Urinary bladder (tissue), 4 donors: ENCODE results near the gene PLCH1. TPM values are rescaled to one million over a fixed set of nuclear protein-coding genes. Genes with fewer than 3 reads are reported as not detected.
"Not testable (repeated sequence)": the region's sequence is repeated elsewhere in the genome, so short reads cannot be mapped to it uniquely, and the experiment has no call there.

Experiments
- DNase-seq: peaks from one replicate; pipeline ENCODE4 v3.0.0-alpha.2; 2015; ENCODE audit errors: extremely low spot score
- H3K27ac ChIP-seq: one replicate; pipeline ENCODE4 v1.5.1; 2013; ENCODE audit warnings: low read depth, mild to moderate bottlenecking, moderate library complexity
- H3K36me3 ChIP-seq: one replicate; pipeline ENCODE4 v1.6.1; 2013; ENCODE audit warnings: mild to moderate bottlenecking, moderate library complexity; ENCODE audit not compliant: insufficient read depth
- H3K4me1 ChIP-seq: one replicate; pipeline ENCODE4 v1.6.1; 2013; ENCODE audit warnings: mild to moderate bottlenecking, moderate library complexity; ENCODE audit not compliant: insufficient read depth
- H3K4me3 ChIP-seq: one replicate; pipeline ENCODE4 v1.5.1; 2013; ENCODE audit warnings: low read depth, low read length
- WGBS: extraction: QIAGEN DNeasy Blood & Tissue Kit; methylation state at CpG from one replicate; pipeline ENCODE4 v1.1.7; 2013; 5-methylcytosine and 5-hydroxymethylcytosine counted together
- polyA plus RNA-seq: library from polyadenylated mRNA; stranded (reverse); fragments of 200-250 nt; gene quantifications from one replicate; pipeline ENCODE4 v1.2.3, GENCODE V29; 2013
- total RNA-seq: library from RNA; depleted of rRNA; stranded (reverse); fragments of >200 nt; gene quantifications from one replicate; pipeline ENCODE4 v1.2.3, GENCODE V29; 2014
- donor health status: healthy with polysubstance abuse.
- donor health status: healthy.

PLCH1 gene
- total and polyA plus RNA-seq, 2 donors, result 0.27 to 3.2 TPM

GRCh38 chr3:155637567-155637966, 107.3 kb downstream of the PLCH1 start:
- DNase-seq, result no peak
- H3K27ac ChIP-seq, result no peak overlapping the region
- no peaks in the 10 kb centered on the region for H3K36me3 ChIP-seq
- whole genome bisulfite sequencing, result 94% methylated on average over 2 of the region's 2 CpGs
- no peaks in the 10 kb centered on the region for H3K4me1 ChIP-seq
- H3K4me3 ChIP-seq, result no peak overlapping the region

GRCh38 chr3:155635056-155635455, 109.8 kb downstream of the PLCH1 start:
- no peaks in the 10 kb centered on the region for H3K36me3 ChIP-seq
- H3K4me1 ChIP-seq, result no peaks in the 10 kb centered on the region
- H3K4me3 ChIP-seq, result no peak overlapping the region
- WGBS, result 89% methylated on average over 1 of the region's 1 CpG
- no peak overlapping the region for H3K27ac ChIP-seq
- DNase-seq, result no peak

- H3K27ac ChIP-seq, result no peak overlapping the region
- H3K36me3 ChIP-seq, result no peaks in the 10 kb centered on the region
- no peaks in the 10 kb centered on the region for H3K4me1 ChIP-seq
- WGBS, result 96% methylated on average over 3 of the region's 3 CpGs
- no peak overlapping the region for H3K4me3 ChIP-seq
- no peak for DNase-seq
Observed at GRCh38 chr3:155634121-155634719, 110.7 kb downstream of the PLCH1 start.

DNA sequence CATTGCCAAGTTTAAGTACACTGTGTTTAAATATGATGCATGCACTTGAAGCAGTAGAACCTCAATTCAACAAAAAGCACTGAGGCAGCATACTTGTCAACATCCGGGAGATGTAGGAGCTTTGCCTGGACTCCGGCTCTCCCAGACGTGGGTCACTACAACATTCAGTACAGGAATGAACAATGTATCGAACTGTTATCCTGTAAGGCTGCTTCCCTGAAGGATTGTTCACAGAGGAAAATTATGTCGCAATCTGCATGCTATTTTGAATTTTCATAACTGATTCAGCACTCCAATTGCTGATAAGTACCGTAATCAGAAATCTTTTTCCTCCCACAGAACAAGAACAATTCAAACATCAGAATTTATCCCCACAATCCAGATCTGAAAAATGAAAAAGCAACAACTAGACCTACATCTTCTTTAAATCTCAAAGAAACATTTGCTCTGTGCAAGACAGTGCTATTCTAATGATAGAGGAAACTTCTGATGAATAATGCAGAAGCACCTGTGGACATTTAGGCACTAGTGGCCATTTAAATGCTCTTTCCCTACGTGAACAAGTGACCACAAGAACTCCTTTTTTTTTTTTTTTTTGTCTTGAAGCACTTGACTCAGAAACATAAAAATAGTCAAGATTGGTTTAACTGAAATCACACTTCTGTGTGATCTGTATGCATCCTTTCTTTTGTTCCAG, 113.4 kb downstream of the PLCH1 start:
- Histone ChIP-seq H3K36me3 (no peaks in the 10 kb centered on the region), H3K4me3 (no peak overlapping the region), H3K4me1 (no peaks in the 10 kb centered on the region), H3K27ac (no peak overlapping the region)
- DNase-seq, result no peak
- 73% methylated on average over 7 of the region's 7 CpGs for WGBS

DNA sequence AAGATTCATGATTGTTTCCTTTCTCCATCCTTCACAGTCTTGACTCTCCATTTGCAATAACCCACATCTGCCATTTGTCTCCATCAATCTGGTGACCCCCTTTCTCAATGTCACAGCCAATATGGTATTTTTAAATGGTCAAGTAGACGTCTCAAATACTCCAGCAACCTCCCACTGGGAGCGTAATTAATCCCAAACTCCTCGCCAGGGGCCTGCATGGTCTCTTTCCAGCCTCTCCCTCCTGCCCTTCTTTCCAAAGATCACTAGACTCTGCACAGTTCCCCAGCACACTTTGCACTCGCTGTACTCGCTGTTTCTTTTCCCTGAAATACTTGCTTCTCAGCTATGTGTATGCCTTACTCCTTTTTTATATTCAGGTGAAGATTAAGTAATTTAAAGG, 115.3 kb downstream of the PLCH1 start:
- DNase-seq, result no peak
- no peaks in the 10 kb centered on the region for H3K4me1 ChIP-seq
- no peak overlapping the region for H3K4me3 ChIP-seq
- no peaks in the 10 kb centered on the region for H3K36me3 ChIP-seq
- 52% methylated on average over 5 of the region's 5 CpGs for WGBS
- no peak overlapping the region for H3K27ac ChIP-seq

DNA sequence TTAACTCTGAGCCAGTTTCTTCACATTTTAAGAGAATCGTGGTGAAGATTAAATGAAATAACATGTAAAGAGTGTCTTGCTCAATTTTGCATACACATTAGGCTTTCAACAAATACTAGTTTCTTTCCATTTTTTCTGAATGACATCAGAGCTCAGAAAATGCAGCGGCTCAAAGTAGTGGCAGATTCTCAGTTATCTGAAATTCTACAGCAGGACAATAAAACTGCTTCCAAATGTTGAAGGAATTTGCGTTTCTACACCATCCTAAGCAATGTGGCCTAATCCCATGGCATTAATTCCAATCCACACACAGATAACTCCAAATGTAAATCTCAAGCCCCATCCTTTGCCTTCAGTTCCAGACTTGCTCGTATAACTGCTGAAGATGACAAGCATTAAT, 115.8 kb downstream of the PLCH1 start:
- Histone ChIP-seq H3K36me3 (no peaks in the 10 kb centered on the region), H3K4me1 (no peaks in the 10 kb centered on the region), H3K4me3 (no peak overlapping the region), H3K27ac (no peak overlapping the region)
- DNase-seq, result no peak
- 32% methylated on average over 4 of the region's 4 CpGs for WGBS

DNA sequence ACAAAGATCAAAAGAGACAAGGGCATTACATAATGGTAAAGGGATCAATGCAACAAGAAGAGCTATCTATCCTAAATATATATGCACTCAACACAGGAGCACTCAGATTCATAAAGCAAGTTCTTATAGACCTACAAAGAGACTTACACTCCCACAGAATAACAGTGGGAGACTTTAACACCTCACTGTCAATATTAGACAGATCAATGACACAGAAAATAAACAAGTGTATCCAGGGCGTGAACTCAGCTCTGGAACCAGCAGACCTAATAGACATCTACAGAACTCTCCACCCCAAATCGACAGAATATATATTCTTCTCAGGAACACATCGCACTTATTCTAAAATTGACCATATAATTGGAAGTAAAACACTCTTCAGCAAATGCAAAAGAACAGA, 122.2 kb downstream of the PLCH1 start:
- H3K36me3 ChIP-seq, H3K4me3 ChIP-seq, H3K4me1 ChIP-seq, H3K27ac ChIP-seq, DNase-seq: not testable (repeated sequence)
- WGBS, result 77% methylated on average over 3 of the region's 3 CpGs

GRCh38 chr3:155620552-155620951, 124.3 kb downstream of the PLCH1 start:
- WGBS, result 66% methylated on average over 5 of the region's 5 CpGs
- H3K4me1 ChIP-seq, H3K4me3 ChIP-seq, H3K27ac ChIP-seq, DNase-seq, H3K36me3 ChIP-seq: not testable (repeated sequence)

DNA sequence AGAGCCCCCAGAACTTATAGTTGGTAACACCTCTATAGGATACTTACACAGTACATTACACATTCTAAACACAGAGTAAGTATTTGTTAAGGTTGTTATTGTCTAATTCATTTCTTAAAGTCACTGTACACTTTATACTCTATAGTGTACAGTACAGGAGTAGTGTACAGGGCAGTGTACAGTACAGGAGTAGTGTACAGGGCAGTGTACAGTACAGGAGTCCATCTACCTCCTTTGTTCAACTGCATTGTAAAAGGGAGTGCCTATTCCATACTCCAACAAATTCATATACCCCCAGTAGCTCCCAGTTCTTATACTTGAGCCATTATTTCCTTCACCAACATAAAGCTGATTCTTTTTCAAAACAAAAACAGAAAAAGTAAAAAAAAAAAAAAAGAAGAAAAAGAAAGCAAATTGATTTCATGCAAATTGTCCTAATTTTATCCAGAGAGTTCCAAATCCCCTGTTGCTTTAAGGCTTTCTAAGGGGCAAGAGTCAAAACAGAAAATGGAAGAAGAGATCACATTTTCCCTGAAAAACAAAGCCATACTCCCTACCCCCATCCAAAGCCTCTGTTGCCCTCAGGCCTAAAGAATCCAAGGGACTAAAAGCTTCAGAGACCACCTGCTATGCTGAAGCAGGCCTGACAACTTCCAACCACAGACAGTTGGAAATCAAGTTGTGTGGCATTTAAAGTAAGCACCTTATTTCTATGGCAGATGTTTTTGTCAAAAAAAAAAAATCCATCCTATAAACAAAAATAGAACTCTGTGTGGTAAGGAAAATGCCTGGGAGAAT, 125.6 kb downstream of the PLCH1 start:
- DNase-seq, result no peak
- H3K27ac ChIP-seq, result no peak overlapping the region

GRCh38 chr3:155618543-155618942, 126.3 kb downstream of the PLCH1 start:
- no peaks in the 10 kb centered on the region for H3K36me3 ChIP-seq
- H3K27ac ChIP-seq, result no peak overlapping the region

More for the DNA sequence above, 125.6 kb downstream of the PLCH1 start:
- Histone ChIP-seq H3K4me1 (no peaks in the 10 kb centered on the region), H3K36me3 (no peaks in the 10 kb centered on the region), H3K4me3 (no peak overlapping the region)

GRCh38 chr3:155617346-155617925, 127.4 kb downstream of the PLCH1 start:
- Histone ChIP-seq H3K36me3 (no peaks in the 10 kb centered on the region), H3K4me1 (no peaks in the 10 kb centered on the region), H3K27ac (no peak overlapping the region), H3K4me3 (no peak overlapping the region)
- WGBS, result 82% methylated on average over 1 of the region's 1 CpG
- DNase-seq, result no peak

More at GRCh38 chr3:155618543-155618942, 126.3 kb downstream of the PLCH1 start:
- no peak overlapping the region for H3K4me3 ChIP-seq
- no peak for DNase-seq
- H3K4me1 ChIP-seq, result no peaks in the 10 kb centered on the region

DNA sequence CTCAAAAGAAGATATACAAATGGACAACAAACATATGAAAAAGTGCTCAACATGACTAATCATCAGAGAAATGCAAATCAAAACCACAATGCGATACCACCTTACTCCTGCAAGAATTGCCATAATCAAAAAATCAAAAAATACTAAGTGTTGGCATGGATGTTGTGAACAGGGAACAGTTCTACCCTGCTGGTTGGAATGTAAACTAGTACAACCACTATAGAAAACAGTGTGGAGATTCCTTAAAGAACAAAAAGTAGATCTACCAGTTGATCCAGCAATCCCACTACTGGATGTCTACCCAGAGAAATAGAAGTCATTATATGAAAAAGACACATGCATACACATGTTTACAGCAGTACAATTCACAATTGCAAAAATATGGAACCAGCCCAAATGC, 129.7 kb downstream of the PLCH1 start:
- WGBS, result 100% methylated on average over 1 of the region's 1 CpG
- not testable (repeated sequence) for H3K27ac ChIP-seq, H3K4me3 ChIP-seq, H3K36me3 ChIP-seq, DNase-seq, H3K4me1 ChIP-seq

- H3K27ac ChIP-seq, H3K4me3 ChIP-seq, H3K4me1 ChIP-seq, H3K36me3 ChIP-seq, DNase-seq: not testable (repeated sequence)
Observed at GRCh38 chr3:155614410-155614809, 130.5 kb downstream of the PLCH1 start.

DNA sequence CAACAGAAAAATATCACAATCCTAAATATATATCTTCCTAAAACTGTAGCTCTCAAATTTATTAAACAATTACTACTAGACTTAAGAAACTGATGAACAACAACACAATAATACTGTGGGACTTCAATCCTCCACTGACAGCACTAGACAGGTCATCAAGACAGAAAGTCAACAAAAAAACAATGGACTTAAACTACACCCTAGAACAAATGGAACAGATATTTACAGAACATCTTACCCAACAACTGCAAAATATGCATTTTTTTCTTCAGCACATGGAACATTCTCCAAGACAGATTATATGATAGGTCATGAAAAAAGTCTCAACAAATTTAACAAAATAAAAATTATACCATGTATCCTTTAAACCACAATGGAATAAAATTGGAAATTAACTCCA, 133.4 kb downstream of the PLCH1 start:
- Histone ChIP-seq H3K36me3 (no peaks in the 10 kb centered on the region), H3K4me3 (no peak overlapping the region), H3K27ac (no peak overlapping the region), H3K4me1 (no peaks in the 10 kb centered on the region)
- no peak for DNase-seq
